Osteoblast (primary cell): ENCODE data around the gene DTX1. TPM values are rescaled to one million over a fixed set of nuclear protein-coding genes. Genes with fewer than 3 reads are reported as not detected.

ENCODE experiments used
- DNase-seq: peaks from one replicate; pipeline ENCODE4 v3.0.0; 2011; ENCODE audit warnings: low spot score, mixed read lengths; ENCODE audit not compliant: insufficient read length; ENCODE audit errors: missing footprints
- H2AFZ ChIP-seq: 2 replicates; pipeline ENCODE4 v1.6.0; 2011; ENCODE audit warnings: mild to moderate bottlenecking, low read length
- H3K27ac ChIP-seq: 2 replicates; pipeline ENCODE4 v1.5.1; 2011; ENCODE audit warnings: mild to moderate bottlenecking, low read depth, low read length, moderate library complexity
- H3K27me3 ChIP-seq: 2 replicates; pipeline ENCODE4 v1.6.0; 2012; ENCODE audit warnings: mild to moderate bottlenecking, control low read depth, inconsistent platforms, low read length, moderate library complexity; ENCODE audit not compliant: insufficient read depth
- H3K36me3 ChIP-seq: 2 replicates; pipeline ENCODE4 v1.5.1; 2011; ENCODE audit warnings: mild to moderate bottlenecking, low read length, control low read depth, moderate library complexity; ENCODE audit not compliant: insufficient read depth
- H3K4me1 ChIP-seq: 2 replicates; pipeline ENCODE4 v1.5.1; 2011; ENCODE audit warnings: mild to moderate bottlenecking, low read length, control low read depth, moderate library complexity; ENCODE audit not compliant: insufficient read depth
- H3K4me2 ChIP-seq: 2 replicates; pipeline ENCODE4 v1.6.0; 2011; ENCODE audit warnings: mild to moderate bottlenecking, low read length; ENCODE audit not compliant: insufficient read depth
- H3K4me3 ChIP-seq: fragments of 200-600 bp; sonication (generic); 3 replicates; pipeline ENCODE4 v1.5.1; 2012; ENCODE audit warnings: mild to moderate bottlenecking, low read length, inconsistent platforms; ENCODE audit not compliant: insufficient read depth
- H3K79me2 ChIP-seq: 2 replicates; pipeline ENCODE4 v1.6.0; 2012; ENCODE audit warnings: mild to moderate bottlenecking, low read length, control low read depth, inconsistent platforms; ENCODE audit not compliant: insufficient read depth
- H3K9me3 ChIP-seq: 2 replicates; pipeline ENCODE4 v1.5.1; 2011; ENCODE audit warnings: low read depth, low read length, control low read depth
- H4K20me1 ChIP-seq: 2 replicates; pipeline ENCODE4 v1.6.0; 2012; ENCODE audit warnings: mild to moderate bottlenecking, low read length, control low read depth; ENCODE audit not compliant: insufficient read depth
- CTCF ChIP-seq: IDR thresholded peaks from 2 replicates; pipeline ENCODE4 v1.5.1; 2011; ENCODE audit warnings: mild to moderate bottlenecking, low read depth, low read length, moderate library complexity; ENCODE audit errors: extremely low read depth
- total RNA-seq: library from RNA; depleted of rRNA; stranded (reverse); fragments of >200 nt; gene quantifications from 2 replicates; pipeline ENCODE4 v1.2.3, GENCODE V29; 2012

DTX1 gene
- total RNA-seq, 1 donor, result under 0.01 TPM

- no peak for TF ChIP-seq CTCF
- Histone ChIP-seq H3K4me2 (no peak overlapping the region), H3K36me3 (no peaks in the 10 kb centered on the region), H3K79me2 (no peaks in the 10 kb centered on the region), H3K4me3 (no peak overlapping the region), H3K27me3 (no peaks in the 10 kb centered on the region), H3K4me1 (no peaks in the 10 kb centered on the region), H3K27ac (no peak overlapping the region), H2AFZ (no peak overlapping the region), H4K20me1 (no peaks in the 10 kb centered on the region), H3K9me3 (no peaks in the 10 kb centered on the region)
- peak; percentile 69 for DNase-seq
Measured at GRCh38 chr12:113103756-113104450, 47.4 kb downstream of the DTX1 start.

- H3K27me3 ChIP-seq, result no peaks in the 10 kb centered on the region
- H4K20me1 ChIP-seq, result no peaks in the 10 kb centered on the region
- no peak overlapping the region for H3K27ac ChIP-seq
- H3K36me3 ChIP-seq, result no peaks in the 10 kb centered on the region
- H3K9me3 ChIP-seq, result no peaks in the 10 kb centered on the region
- H2AFZ ChIP-seq, result no peak overlapping the region
- no peak overlapping the region for H3K4me2 ChIP-seq
- H3K4me3 ChIP-seq, result no peak overlapping the region
- DNase-seq, result peak; percentile 32
- H3K79me2 ChIP-seq, result no peaks in the 10 kb centered on the region
- no peaks in the 10 kb centered on the region for H3K4me1 ChIP-seq
- no peak for TF ChIP-seq CTCF
Measured at GRCh38 chr12:113104953-113105510, 48.5 kb downstream of the DTX1 start.

- Histone ChIP-seq H3K79me2 (no peaks in the 10 kb centered on the region), H3K27me3 (no peaks in the 10 kb centered on the region), H2AFZ (no peak overlapping the region), H4K20me1 (no peaks in the 10 kb centered on the region), H3K4me2 (no peak overlapping the region), H3K4me3 (no peak overlapping the region), H3K4me1 (no peaks in the 10 kb centered on the region), H3K36me3 (no peaks in the 10 kb centered on the region), H3K27ac (no peak overlapping the region), H3K9me3 (no peaks in the 10 kb centered on the region)
- no peak for TF ChIP-seq CTCF
- peak; percentile 26 for DNase-seq
Measured at GRCh38 chr12:113105606-113106271, 49.2 kb downstream of the DTX1 start.

- no peak overlapping the region for H3K4me3 ChIP-seq
- H3K4me2 ChIP-seq, result no peak overlapping the region
- H3K36me3 ChIP-seq, result no peaks in the 10 kb centered on the region
- no peaks in the 10 kb centered on the region for H3K9me3 ChIP-seq
- DNase-seq, result peak; percentile 13
- no peak for TF ChIP-seq CTCF
- no peak overlapping the region for H3K27ac ChIP-seq
- no peaks in the 10 kb centered on the region for H3K27me3 ChIP-seq
- no peaks in the 10 kb centered on the region for H4K20me1 ChIP-seq
- no peaks in the 10 kb centered on the region for H3K4me1 ChIP-seq
- H3K79me2 ChIP-seq, result no peaks in the 10 kb centered on the region
- no peak overlapping the region for H2AFZ ChIP-seq
Measured at GRCh38 chr12:113106361-113106760, 49.8 kb downstream of the DTX1 start.
